ENCODE measurements around the gene LCNL1. TPM values are rescaled to one million over a fixed set of nuclear protein-coding genes. Genes with fewer than 3 reads are reported as not detected.

The LCNL1 gene
- total and polyA plus RNA-seq, 10 of the 15 experiments (the other 5 are each of a cell fraction or from before 2014, with no cell fraction given): not detected

DNA sequence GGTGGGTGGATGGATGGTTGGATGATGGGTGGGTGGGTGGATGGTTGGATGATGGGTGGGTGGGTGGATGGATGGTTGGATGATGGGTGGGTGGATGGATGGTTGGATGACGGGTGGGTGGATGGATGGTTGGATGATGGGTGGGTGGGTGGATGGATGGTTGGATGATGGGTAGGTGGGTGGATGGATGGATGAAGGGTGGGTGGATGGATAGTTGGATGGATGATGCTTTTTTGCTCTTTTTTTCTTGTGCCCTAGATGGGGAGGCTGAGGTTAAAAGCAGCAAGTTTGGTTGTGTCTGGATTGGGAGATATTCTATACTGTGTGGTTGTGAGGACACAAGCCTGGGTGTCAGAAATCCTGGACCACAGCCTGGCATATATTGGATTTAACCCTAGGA, 25.3 kb upstream of the LCNL1 start:
- no peaks in the 10 kb centered on the region for H4K20me1 ChIP-seq (ENCODE audit: control insufficient read depth, insufficient read depth)
- 33% methylated on average over 1 of the region's 1 CpG for WGBS (ENCODE audit: insufficient coverage, insufficient replicate concordance, low lambda C conversion rate, missing lambda C conversion rate)
- H3K36me3 ChIP-seq (ENCODE audit: control insufficient read depth in 2 of 2, insufficient read depth in 2 of 2, low read length in 1 of 2): no peaks in the 10 kb centered on the region
- BruUV-seq (replicated peaks): no TSS peak
- intact Hi-C loops (cut with micrococcal nuclease; ENCODE audit: unreplicated experiment) (no loop called here), in situ Hi-C loops (cut with MboI) (no loop called here)
- ATAC-seq (no peak), FAIRE-seq (no peak), DNase-seq (ENCODE audit: low read depth, low spot score) (no peak)
- no peak overlapping the region for H3K4me3 ChIP-seq
- no peak overlapping the region for H3K9ac ChIP-seq (ENCODE audit: control insufficient read depth, insufficient read depth, low read length)
- ChIA-PET CTCF (no interaction called here), RAD21 (ENCODE audit: unreplicated experiment) (no interaction called here), POLR2A (no interaction called here), SMC1A (ENCODE audit: uncharacterized antibody, unreplicated experiment) (no interaction called here)
- H3K4me2 ChIP-seq (ENCODE audit: control insufficient read depth, insufficient read depth): no peak overlapping the region
- H3K27me3 ChIP-seq (replicated peaks in 1 of 2; ENCODE audit: control insufficient read depth in 2 of 2, insufficient read depth in 2 of 2, low read length in 1 of 2): no peaks in the 10 kb centered on the region
- no peak overlapping the region for H3K27ac ChIP-seq (ENCODE audit: control insufficient read depth, insufficient read depth)
- no peak overlapping the region for H2AFZ ChIP-seq (ENCODE audit: control insufficient read depth, low read depth, low read length)
- no peaks in the 10 kb centered on the region for H3K79me2 ChIP-seq (ENCODE audit: control insufficient read depth, insufficient read depth, low read length)
- TF ChIP-seq, protein P1, sequence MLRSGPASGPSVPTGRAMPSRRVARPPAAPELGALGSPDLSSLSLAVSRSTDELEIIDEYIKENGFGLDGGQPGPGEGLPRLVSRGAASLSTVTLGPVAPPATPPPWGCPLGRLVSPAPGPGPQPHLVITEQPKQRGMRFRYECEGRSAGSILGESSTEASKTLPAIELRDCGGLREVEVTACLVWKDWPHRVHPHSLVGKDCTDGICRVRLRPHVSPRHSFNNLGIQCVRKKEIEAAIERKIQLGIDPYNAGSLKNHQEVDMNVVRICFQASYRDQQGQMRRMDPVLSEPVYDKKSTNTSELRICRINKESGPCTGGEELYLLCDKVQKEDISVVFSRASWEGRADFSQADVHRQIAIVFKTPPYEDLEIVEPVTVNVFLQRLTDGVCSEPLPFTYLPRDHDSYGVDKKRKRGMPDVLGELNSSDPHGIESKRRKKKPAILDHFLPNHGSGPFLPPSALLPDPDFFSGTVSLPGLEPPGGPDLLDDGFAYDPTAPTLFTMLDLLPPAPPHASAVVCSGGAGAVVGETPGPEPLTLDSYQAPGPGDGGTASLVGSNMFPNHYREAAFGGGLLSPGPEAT (IDR thresholded peaks at IDR 0.05; ENCODE audit: low read depth): no peak
- TF ChIP-seq BRCA1 (IDR thresholded peaks at IDR 0.05; ENCODE audit: low read depth, low read length) (no peak), SMAD5 (IDR thresholded peaks at IDR 0.05; ENCODE audit: low read depth) (no peak), RCOR1 (conservative IDR thresholded peaks at IDR 0.05; ENCODE audit: low read depth, low read length) (no peak), MEF2B (IDR thresholded peaks at IDR 0.05; ENCODE audit: partially characterized antibody, poor library complexity, severe bottlenecking) (no peak), DPF2 (IDR thresholded peaks at IDR 0.05) (no peak)
- no peaks in the 10 kb centered on the region for H3K9me3 ChIP-seq (replicated peaks; ENCODE audit: control insufficient read depth, insufficient read depth, low read length)
- no peaks in the 10 kb centered on the region for H3K4me1 ChIP-seq (ENCODE audit: control insufficient read depth, insufficient read depth, low read length)

DNA sequence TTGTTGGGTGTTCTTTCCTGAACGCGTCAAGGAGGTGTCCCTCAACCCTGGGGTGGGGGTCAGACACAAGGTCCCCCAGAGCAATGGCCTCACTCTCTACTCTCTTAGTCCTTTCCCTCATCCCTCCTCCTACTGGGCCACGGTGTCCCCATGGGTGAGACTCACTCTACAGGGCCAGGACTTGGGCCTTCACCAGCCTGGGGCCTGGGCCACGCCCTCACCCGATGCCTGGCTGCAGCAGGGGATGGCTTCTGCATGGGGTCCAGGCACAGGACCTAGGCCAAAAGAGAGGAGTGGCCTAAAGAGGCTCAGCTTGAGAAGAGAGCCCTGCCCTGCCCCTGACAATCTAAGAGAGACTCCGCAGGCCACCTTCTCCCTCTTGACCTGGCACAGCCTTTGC, 24.9 kb upstream of the LCNL1 start:
- no peaks in the 10 kb centered on the region for H3K27me3 ChIP-seq (replicated peaks in 1 of 2; ENCODE audit: control insufficient read depth in 2 of 2, insufficient read depth in 2 of 2, low read length in 1 of 2)
- H3K9ac ChIP-seq (ENCODE audit: control insufficient read depth, insufficient read depth, low read length): no peak overlapping the region
- in situ Hi-C loops (cut with MboI): no loop called here
- no peaks in the 10 kb centered on the region for H3K36me3 ChIP-seq (ENCODE audit: control insufficient read depth in 2 of 2, insufficient read depth in 2 of 2, low read length in 1 of 2)
- H3K79me2 ChIP-seq (ENCODE audit: control insufficient read depth, insufficient read depth, low read length): no peaks in the 10 kb centered on the region
- ChIA-PET POLR2A (no interaction called here), SMC1A (ENCODE audit: uncharacterized antibody, unreplicated experiment) (no interaction called here), CTCF (no interaction called here), RAD21 (ENCODE audit: unreplicated experiment) (no interaction called here)
- H3K9me3 ChIP-seq (replicated peaks; ENCODE audit: control insufficient read depth, insufficient read depth, low read length): no peaks in the 10 kb centered on the region
- BruUV-seq (replicated peaks): no TSS peak
- H2AFZ ChIP-seq (ENCODE audit: control insufficient read depth, low read depth, low read length): no peak overlapping the region
- H4K20me1 ChIP-seq (ENCODE audit: control insufficient read depth, insufficient read depth): no peaks in the 10 kb centered on the region
- H3K4me1 ChIP-seq (ENCODE audit: control insufficient read depth, insufficient read depth, low read length): no peaks in the 10 kb centered on the region
- FAIRE-seq (no peak), ATAC-seq (no peak), DNase-seq (ENCODE audit: low read depth, low spot score) (no peak)
- H3K4me2 ChIP-seq (ENCODE audit: control insufficient read depth, insufficient read depth): no peak overlapping the region
- no peak overlapping the region for H3K4me3 ChIP-seq
- intact Hi-C loops (cut with micrococcal nuclease; ENCODE audit: unreplicated experiment): no loop called here
- H3K27ac ChIP-seq (ENCODE audit: control insufficient read depth, insufficient read depth): no peak overlapping the region
- WGBS (ENCODE audit: insufficient coverage, insufficient replicate concordance, low lambda C conversion rate, missing lambda C conversion rate): 31% methylated on average over 6 of the region's 6 CpGs
- TF ChIP-seq, protein P1 (IDR thresholded peaks at IDR 0.05; ENCODE audit: low read depth): no peak
- no peak for TF ChIP-seq POLR2A (IDR thresholded peaks at IDR 0.05; ENCODE audit: low read depth, low read length)
- TF ChIP-seq, protein P2, sequence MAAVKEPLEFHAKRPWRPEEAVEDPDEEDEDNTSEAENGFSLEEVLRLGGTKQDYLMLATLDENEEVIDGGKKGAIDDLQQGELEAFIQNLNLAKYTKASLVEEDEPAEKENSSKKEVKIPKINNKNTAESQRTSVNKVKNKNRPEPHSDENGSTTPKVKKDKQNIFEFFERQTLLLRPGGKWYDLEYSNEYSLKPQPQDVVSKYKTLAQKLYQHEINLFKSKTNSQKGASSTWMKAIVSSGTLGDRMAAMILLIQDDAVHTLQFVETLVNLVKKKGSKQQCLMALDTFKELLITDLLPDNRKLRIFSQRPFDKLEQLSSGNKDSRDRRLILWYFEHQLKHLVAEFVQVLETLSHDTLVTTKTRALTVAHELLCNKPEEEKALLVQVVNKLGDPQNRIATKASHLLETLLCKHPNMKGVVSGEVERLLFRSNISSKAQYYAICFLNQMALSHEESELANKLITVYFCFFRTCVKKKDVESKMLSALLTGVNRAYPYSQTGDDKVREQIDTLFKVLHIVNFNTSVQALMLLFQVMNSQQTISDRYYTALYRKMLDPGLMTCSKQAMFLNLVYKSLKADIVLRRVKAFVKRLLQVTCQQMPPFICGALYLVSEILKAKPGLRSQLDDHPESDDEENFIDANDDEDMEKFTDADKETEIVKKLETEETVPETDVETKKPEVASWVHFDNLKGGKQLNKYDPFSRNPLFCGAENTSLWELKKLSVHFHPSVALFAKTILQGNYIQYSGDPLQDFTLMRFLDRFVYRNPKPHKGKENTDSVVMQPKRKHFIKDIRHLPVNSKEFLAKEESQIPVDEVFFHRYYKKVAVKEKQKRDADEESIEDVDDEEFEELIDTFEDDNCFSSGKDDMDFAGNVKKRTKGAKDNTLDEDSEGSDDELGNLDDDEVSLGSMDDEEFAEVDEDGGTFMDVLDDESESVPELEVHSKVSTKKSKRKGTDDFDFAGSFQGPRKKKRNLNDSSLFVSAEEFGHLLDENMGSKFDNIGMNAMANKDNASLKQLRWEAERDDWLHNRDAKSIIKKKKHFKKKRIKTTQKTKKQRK (IDR thresholded peaks at IDR 0.05; ENCODE audit: low read depth, low read length): no peak
- no peak for TF ChIP-seq ZNF24 (IDR thresholded peaks at IDR 0.05)
- TF ChIP-seq GATAD2B (conservative IDR thresholded peaks at IDR 0.05; ENCODE audit: low read depth): no peak
- TF ChIP-seq NR2F1 (conservative IDR thresholded peaks at IDR 0.05): no peak
- TF ChIP-seq TCF12 (IDR thresholded peaks at IDR 0.05; ENCODE audit: low read depth, low read length): no peak
- no peak for TF ChIP-seq FOXM1 (IDR thresholded peaks at IDR 0.05; ENCODE audit: low read depth, low read length)
